Erythroblast (primary cell): ENCODE data around the gene DPY19L3.

Experiments used
- GATA1 ChIP-seq: IDR thresholded peaks from 2 replicates; pipeline ENCODE4 v1.6.1; 2011; ENCODE audit warnings: low read depth, mild to moderate bottlenecking, control low read depth, low read length, moderate library complexity
- POLR2A ChIP-seq: IDR thresholded peaks from 2 replicates; pipeline ENCODE4 v1.6.1; 2011; ENCODE audit warnings: mild to moderate bottlenecking, low read length

DNA sequence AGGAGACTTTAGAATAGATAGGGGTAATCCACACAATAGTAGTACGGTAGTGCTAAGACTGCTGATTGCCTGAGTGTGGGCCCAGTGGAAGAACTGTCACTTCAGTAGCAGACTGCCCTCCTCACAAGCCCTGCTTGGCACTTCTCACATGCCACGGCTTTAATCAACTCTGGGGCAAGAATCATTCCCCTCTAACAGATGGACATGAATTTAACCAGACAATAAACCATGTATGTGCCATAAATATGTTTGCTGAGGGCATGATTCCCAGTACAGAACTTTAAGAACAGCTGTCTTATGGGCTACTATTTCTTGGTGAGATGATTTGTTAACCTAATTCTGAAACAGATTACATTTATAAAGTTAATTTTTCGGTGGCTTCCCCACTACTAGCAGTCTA lies 22.0 kb downstream of the DPY19L3 start:
- TF ChIP-seq POLR2A: no peak
- TF ChIP-seq GATA1: no peak
